ENCODE data around the gene TFAP2E.

TFAP2E gene

GRCh38 chr1:35591211-35591610 is 18.1 kb downstream of the TFAP2E start:
- H2AFZ ChIP-seq (ENCODE audit: insufficient read depth, low read length, poor library complexity), result no peak overlapping the region
- no peak overlapping the region for H3K14ac ChIP-seq (ENCODE audit: low read length)
- H3K9me3 ChIP-seq (ENCODE audit: insufficient read depth, low read depth, low read length), result no peaks in the 10 kb centered on the region
- H4K12ac ChIP-seq (ENCODE audit: low read depth, low read length), result no peak overlapping the region
- H3K4me1 ChIP-seq (ENCODE audit: control insufficient read depth in 1 of 2, insufficient read depth in 2 of 2, low read length in 2 of 2), result peaks cover 6 to 11% of the 10 kb centered on the region in 2 experiments
- peaks cover 2% of the 10 kb centered on the region for H3K79me1 ChIP-seq (ENCODE audit: low read length)
- H2BK120ac ChIP-seq (ENCODE audit: insufficient read depth, low read length, poor library complexity), result no peak overlapping the region
- H2AK5ac ChIP-seq (ENCODE audit: low read length), result no peak overlapping the region
- H3K36me3 ChIP-seq (ENCODE audit: control insufficient read depth in 1 of 2, insufficient read depth in 2 of 2, low read length in 2 of 2), result peaks cover 19 to 20% of the 10 kb centered on the region in 2 experiments
- H4K91ac ChIP-seq (ENCODE audit: low read depth, low read length), result no peak overlapping the region
- H3K23ac ChIP-seq (ENCODE audit: low read length), result no peak overlapping the region
- H3K4me2 ChIP-seq (ENCODE audit: low read length), result no peak overlapping the region
- H3K27ac ChIP-seq (ENCODE audit: low read depth, low read length), result no peak overlapping the region
- H3K4ac ChIP-seq (ENCODE audit: low read depth, low read length), result no peak overlapping the region
- H3K27me3 ChIP-seq (ENCODE audit: insufficient read depth, low read length), result no peaks in the 10 kb centered on the region
- H3K18ac ChIP-seq (ENCODE audit: low read length), result no peak overlapping the region
- H4K8ac ChIP-seq (ENCODE audit: low read depth, low read length), result no peak overlapping the region
- DNase-seq, result no peak
- H2BK12ac ChIP-seq (ENCODE audit: low read length), result no peak overlapping the region
- no peak overlapping the region for H2BK5ac ChIP-seq (ENCODE audit: low read depth, low read length, poor library complexity)
- no peak overlapping the region for H3K4me3 ChIP-seq (ENCODE audit: low read depth, low read length)
- H3K9ac ChIP-seq (ENCODE audit: low read length), result no peak overlapping the region
- WGBS (ENCODE audit: extremely low coverage, insufficient coverage, insufficient read length), result no CpG with 5 or more reads among the region's 8 CpGs
- no peaks in the 10 kb centered on the region for H3K79me2 ChIP-seq (ENCODE audit: control insufficient read depth, insufficient read depth, low read length, poor library complexity)

GRCh38 chr1:35592991-35593769 is 20.1 kb downstream of the TFAP2E start:
- peak overlapping the region; percentile 59 for H3K27ac ChIP-seq (ENCODE audit: low read depth, low read length)
- H3K36me3 ChIP-seq (ENCODE audit: control insufficient read depth in 1 of 2, insufficient read depth in 2 of 2, low read length in 2 of 2), result peaks cover 18 to 21% of the 10 kb centered on the region in 2 experiments
- no peak overlapping the region for H3K14ac ChIP-seq (ENCODE audit: low read length)
- peaks cover 2% of the 10 kb centered on the region for H3K79me1 ChIP-seq (ENCODE audit: low read length)
- no peak overlapping the region for H3K4me3 ChIP-seq (ENCODE audit: low read depth, low read length)
- H3K23ac ChIP-seq (ENCODE audit: low read length), result no peak overlapping the region
- H3K9ac ChIP-seq (ENCODE audit: low read length), result no peak overlapping the region
- H2BK5ac ChIP-seq (ENCODE audit: low read depth, low read length, poor library complexity), result no peak overlapping the region
- H2BK120ac ChIP-seq (ENCODE audit: insufficient read depth, low read length, poor library complexity), result no peak overlapping the region
- no peak overlapping the region for H4K91ac ChIP-seq (ENCODE audit: low read depth, low read length)
- peaks cover 13 to 17% of the 10 kb centered on the region in 2 experiments for H3K4me1 ChIP-seq (ENCODE audit: control insufficient read depth in 1 of 2, insufficient read depth in 2 of 2, low read length in 2 of 2)
- H4K12ac ChIP-seq (ENCODE audit: low read depth, low read length), result no peak overlapping the region
- DNase-seq, result no peak
- H4K8ac ChIP-seq (ENCODE audit: low read depth, low read length), result no peak overlapping the region
- peaks cover 2% of the 10 kb centered on the region for H3K9me3 ChIP-seq (ENCODE audit: insufficient read depth, low read depth, low read length)
- no peak overlapping the region for H2BK12ac ChIP-seq (ENCODE audit: low read length)
- H3K79me2 ChIP-seq (ENCODE audit: control insufficient read depth, insufficient read depth, low read length, poor library complexity), result no peaks in the 10 kb centered on the region
- H3K4me2 ChIP-seq (ENCODE audit: low read length), result no peak overlapping the region
- WGBS (ENCODE audit: extremely low coverage, insufficient coverage, insufficient read length), result no CpG with 5 or more reads among the region's 8 CpGs
- no peak overlapping the region for H2AFZ ChIP-seq (ENCODE audit: insufficient read depth, low read length, poor library complexity)
- no peak overlapping the region for H2AK5ac ChIP-seq (ENCODE audit: low read length)
- no peak overlapping the region for H3K18ac ChIP-seq (ENCODE audit: low read length)
- no peak overlapping the region for H3K4ac ChIP-seq (ENCODE audit: low read depth, low read length)
- no peaks in the 10 kb centered on the region for H3K27me3 ChIP-seq (ENCODE audit: insufficient read depth, low read length)

DNA sequence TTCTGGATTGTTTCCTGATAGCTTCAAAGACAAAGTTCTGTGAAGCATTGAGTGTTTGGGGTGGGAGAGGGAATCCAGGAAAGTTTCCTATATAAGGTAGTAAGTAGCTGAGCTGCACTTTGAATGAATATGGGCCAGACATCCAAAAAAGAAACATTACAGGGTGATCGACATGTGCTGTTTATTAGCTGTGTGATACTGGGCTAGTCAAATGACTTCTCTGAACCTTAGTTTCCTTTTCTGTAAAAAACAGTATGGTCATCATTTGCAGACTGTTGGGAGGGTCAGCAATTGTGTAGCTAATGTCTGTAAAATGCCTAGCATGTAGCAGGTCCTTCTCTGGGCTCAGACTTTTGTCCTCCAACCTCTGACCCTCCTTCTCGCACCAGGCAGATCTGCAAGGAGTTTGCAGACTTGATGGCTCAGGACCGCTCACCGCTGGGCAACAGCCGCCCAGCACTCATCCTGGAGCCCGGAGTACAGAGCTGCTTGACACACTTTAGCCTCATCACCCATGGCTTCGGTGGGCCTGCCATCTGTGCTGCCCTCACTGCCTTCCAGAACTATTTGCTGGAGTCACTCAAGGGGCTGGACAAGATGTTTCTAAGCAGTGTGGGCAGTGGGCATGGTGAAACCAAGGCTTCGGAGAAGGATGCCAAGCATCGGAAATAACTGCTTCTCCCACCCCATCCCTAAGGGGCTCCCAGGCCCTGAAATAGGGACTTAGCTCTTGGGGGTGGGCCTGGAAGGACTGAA is 21.1 kb downstream of the TFAP2E start:
- H3K18ac ChIP-seq (ENCODE audit: low read length), result no peak overlapping the region
- H3K27me3 ChIP-seq (ENCODE audit: insufficient read depth, low read length), result no peaks in the 10 kb centered on the region
- H4K91ac ChIP-seq (ENCODE audit: low read depth, low read length), result no peak overlapping the region
- H3K79me2 ChIP-seq (ENCODE audit: control insufficient read depth, insufficient read depth, low read length, poor library complexity), result no peaks in the 10 kb centered on the region
- H2BK12ac ChIP-seq (ENCODE audit: low read length), result no peak overlapping the region
- peak overlapping the region; percentile 20 for H3K27ac ChIP-seq (ENCODE audit: low read depth, low read length)
- no peak overlapping the region for H4K8ac ChIP-seq (ENCODE audit: low read depth, low read length)
- no peak overlapping the region for H4K12ac ChIP-seq (ENCODE audit: low read depth, low read length)
- no peak overlapping the region for H2AK5ac ChIP-seq (ENCODE audit: low read length)
- WGBS (ENCODE audit: extremely low coverage, insufficient coverage, insufficient read length), result no CpG with 5 or more reads among the region's 9 CpGs
- H3K4me2 ChIP-seq (ENCODE audit: low read length), result no peak overlapping the region
- DNase-seq, result no peak
- H3K9me3 ChIP-seq (ENCODE audit: insufficient read depth, low read depth, low read length), result peaks cover 2% of the 10 kb centered on the region
- no peak overlapping the region for H3K14ac ChIP-seq (ENCODE audit: low read length)
- H3K79me1 ChIP-seq (ENCODE audit: low read length), result peaks cover 2% of the 10 kb centered on the region
- peaks cover 18 to 22% of the 10 kb centered on the region in 2 experiments for H3K4me1 ChIP-seq (ENCODE audit: control insufficient read depth in 1 of 2, insufficient read depth in 2 of 2, low read length in 2 of 2)
- peaks cover 15 to 18% of the 10 kb centered on the region in 2 experiments for H3K36me3 ChIP-seq (ENCODE audit: control insufficient read depth in 1 of 2, insufficient read depth in 2 of 2, low read length in 2 of 2)
- H2AFZ ChIP-seq (ENCODE audit: insufficient read depth, low read length, poor library complexity), result no peak overlapping the region
- no peak overlapping the region for H2BK120ac ChIP-seq (ENCODE audit: insufficient read depth, low read length, poor library complexity)
- H3K9ac ChIP-seq (ENCODE audit: low read length), result no peak overlapping the region
- no peak overlapping the region for H3K4me3 ChIP-seq (ENCODE audit: low read depth, low read length)
- H2BK5ac ChIP-seq (ENCODE audit: low read depth, low read length, poor library complexity), result peak overlapping the region; percentile 6
- H3K4ac ChIP-seq (ENCODE audit: low read depth, low read length), result no peak overlapping the region
- no peak overlapping the region for H3K23ac ChIP-seq (ENCODE audit: low read length)

DNA sequence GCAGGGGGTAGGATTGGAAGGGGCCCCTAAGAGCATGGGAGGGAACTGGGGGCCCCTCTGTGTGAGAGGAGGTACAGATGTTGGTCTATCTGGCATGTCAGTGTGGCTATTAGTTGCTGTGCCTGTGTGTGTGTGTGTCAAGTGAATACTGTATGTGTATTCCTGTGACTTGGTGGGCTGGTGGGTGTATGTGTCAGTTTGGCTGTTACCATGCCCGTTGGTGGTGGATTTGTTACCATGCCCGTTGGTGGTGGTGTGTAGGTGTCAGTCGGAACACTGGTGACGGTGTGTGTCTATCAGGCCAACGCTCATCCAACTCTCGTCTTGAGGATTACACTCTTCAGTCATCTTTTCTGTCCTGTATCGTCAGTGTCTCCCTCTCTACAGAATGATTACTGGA is 22.6 kb downstream of the TFAP2E start:
- Histone ChIP-seq H2AK5ac (ENCODE audit: low read length) (no peak overlapping the region), H4K91ac (ENCODE audit: low read depth, low read length) (no peak overlapping the region), H3K18ac (ENCODE audit: low read length) (no peak overlapping the region), H3K36me3 (ENCODE audit: control insufficient read depth in 1 of 2, insufficient read depth in 2 of 2, low read length in 2 of 2) (peaks cover 14 to 15% of the 10 kb centered on the region in 2 experiments), H3K79me1 (ENCODE audit: low read length) (peaks cover 2% of the 10 kb centered on the region), H3K9me3 (ENCODE audit: insufficient read depth, low read depth, low read length) (peaks cover 2% of the 10 kb centered on the region), H2BK5ac (ENCODE audit: low read depth, low read length, poor library complexity) (no peak overlapping the region), H3K23ac (ENCODE audit: low read length) (no peak overlapping the region), H4K12ac (ENCODE audit: low read depth, low read length) (no peak overlapping the region), H3K79me2 (ENCODE audit: control insufficient read depth, insufficient read depth, low read length, poor library complexity) (no peaks in the 10 kb centered on the region), H2BK120ac (ENCODE audit: insufficient read depth, low read length, poor library complexity) (no peak overlapping the region), H3K4me3 (ENCODE audit: low read depth, low read length) (no peak overlapping the region), H3K14ac (ENCODE audit: low read length) (no peak overlapping the region), H3K27me3 (ENCODE audit: insufficient read depth, low read length) (no peaks in the 10 kb centered on the region), H4K8ac (ENCODE audit: low read depth, low read length) (no peak overlapping the region), H3K27ac (ENCODE audit: low read depth, low read length) (no peak overlapping the region), H2BK12ac (ENCODE audit: low read length) (no peak overlapping the region), H3K4ac (ENCODE audit: low read depth, low read length) (no peak overlapping the region), H3K4me2 (ENCODE audit: low read length) (no peak overlapping the region), H3K9ac (ENCODE audit: low read length) (no peak overlapping the region), H2AFZ (ENCODE audit: insufficient read depth, low read length, poor library complexity) (no peak overlapping the region), H3K4me1 (ENCODE audit: control insufficient read depth in 1 of 2, insufficient read depth in 2 of 2, low read length in 2 of 2) (peaks cover 21 to 27% of the 10 kb centered on the region in 2 experiments)
- DNase-seq, result no peak
- WGBS (ENCODE audit: extremely low coverage, insufficient coverage, insufficient read length), result no CpG with 5 or more reads among the region's 7 CpGs
